ENCODE data around the gene CRMP1.
A peak's percentile ranks its signal among the peaks of the same experiment; 100 is the strongest.

Gene CRMP1

DNA sequence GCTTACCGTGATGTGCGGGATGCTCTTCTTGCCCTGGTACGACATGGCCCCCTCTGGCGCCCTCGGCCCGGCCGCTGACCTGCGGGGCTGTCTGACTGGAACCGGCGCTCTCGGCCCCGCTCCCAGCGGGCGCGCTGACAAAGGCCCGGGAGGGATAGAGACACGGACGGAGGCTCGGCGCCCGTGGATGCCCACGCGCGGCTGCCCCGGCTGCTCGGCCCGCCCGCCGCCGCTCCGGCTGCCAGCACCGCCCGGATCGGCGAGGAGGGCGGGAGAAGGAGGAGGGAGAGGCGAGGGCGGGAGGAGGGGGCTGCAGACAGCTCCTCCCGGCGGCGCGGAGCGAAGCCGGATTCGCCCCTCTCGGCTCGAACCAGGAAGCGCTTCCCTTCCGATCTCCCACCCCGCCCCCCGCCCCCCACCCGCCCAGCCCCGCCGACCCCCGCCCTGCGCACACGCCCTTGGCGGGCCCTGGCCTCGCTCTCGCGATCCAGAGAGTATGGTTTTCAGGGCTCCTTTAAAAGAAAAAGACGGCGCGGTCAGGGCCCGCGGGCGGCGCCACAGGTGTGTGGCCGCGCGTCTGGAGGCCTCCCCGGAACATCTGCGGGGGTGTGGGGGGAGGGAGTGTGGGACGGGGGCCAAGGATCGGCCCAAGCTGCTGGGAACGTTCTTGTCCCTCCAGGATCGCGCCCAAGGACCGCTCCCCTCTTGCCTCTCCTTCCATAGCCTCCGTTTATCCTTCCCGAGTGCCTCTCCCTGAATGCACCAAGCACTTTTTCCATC, 4.5 kb downstream of the CRMP1 start:
- no peak for DNase-seq (ENCODE audit: low read depth)

DNA sequence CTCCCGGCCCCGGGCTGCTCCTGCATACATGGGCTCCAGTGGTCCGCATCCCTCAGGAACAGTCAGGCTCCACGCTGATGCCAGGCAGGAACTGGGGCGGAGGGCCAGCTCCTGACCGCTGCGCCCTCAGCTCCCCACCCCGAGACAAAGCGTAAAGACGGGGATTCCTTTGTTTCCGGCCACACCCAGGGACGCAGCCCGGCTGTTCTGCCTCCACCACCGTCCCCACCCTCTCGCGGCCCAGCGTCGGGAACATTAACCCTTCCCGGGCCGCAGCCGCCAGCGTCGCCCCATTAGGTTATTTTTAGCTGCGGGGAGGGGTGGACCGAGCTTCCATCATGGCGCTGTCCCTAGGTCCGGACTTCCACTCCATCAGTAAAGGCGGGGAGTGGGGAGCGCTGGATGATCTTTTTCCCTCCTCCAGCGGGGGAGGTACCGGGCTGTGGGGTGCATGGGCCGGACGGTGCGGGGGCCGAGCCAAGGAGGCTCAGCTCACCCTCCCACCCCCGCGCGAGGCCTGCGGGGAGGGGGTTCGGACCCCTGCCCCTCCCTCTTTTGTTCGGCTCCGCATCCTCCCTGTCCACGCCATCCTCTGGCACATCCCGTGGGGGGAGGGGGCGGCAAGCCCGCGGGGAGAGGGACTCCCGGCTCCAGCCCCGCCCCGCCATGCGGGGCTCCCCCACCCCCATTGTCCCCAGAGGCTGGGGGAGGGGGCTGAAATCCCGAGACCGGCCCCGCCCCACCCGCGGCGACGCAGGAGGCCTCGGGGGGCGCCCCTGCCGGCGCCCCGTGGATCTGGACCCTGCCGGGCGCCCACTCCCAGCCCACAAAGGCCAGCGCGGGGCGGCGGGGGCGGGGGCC, 5.3 kb downstream of the CRMP1 start:
- DNase-seq (ENCODE audit: low read depth), result no peak

- no peak for DNase-seq (ENCODE audit: low read depth)
These were observed 5.9 kb downstream of the CRMP1 start for GRCh38 chr4:5887011-5887360.

DNA sequence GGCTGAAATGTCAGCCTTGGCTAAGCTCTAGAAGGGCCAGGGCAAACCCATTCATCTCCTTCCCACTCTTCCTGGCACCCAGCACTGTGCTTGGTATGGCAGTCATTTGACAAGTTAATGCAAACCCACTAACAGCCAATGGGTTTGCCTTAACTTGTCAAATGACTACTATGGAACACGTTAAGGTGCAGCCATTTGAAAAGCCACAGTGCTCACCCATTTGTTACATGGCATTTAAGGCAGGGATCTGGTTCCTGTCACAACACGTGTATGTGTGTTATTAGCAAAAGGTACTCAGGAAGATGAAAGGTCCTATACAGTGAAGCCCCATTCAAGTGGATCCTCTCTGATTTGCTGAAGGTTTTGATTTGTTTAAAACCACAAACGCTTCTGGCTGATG, 7.2 kb downstream of the CRMP1 start:
- no peak for DNase-seq (ENCODE audit: low read depth)

GRCh38 chr4:5884796-5885195, 8.1 kb downstream of the CRMP1 start:
- no peak for DNase-seq (ENCODE audit: low read depth)

DNA sequence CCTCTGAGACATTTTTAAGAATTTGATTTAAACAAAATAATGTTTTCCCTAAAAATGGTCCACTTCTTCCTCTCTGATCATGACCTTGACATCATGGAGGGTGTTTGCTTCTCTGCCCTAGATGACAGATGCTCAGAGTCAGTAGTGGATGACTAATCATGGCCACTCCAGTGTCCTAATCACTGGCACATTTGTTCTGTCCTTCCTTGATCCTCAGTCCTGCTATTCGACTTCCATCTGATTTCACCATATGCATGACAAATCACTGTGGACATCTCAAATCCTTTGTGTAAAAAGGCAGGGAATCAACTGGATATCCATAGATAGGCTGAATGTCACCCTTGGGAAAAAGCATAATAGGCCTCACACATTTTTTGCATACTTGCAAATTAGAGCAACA, 9.0 kb downstream of the CRMP1 start:
- no peak for DNase-seq (ENCODE audit: low read depth)

DNA sequence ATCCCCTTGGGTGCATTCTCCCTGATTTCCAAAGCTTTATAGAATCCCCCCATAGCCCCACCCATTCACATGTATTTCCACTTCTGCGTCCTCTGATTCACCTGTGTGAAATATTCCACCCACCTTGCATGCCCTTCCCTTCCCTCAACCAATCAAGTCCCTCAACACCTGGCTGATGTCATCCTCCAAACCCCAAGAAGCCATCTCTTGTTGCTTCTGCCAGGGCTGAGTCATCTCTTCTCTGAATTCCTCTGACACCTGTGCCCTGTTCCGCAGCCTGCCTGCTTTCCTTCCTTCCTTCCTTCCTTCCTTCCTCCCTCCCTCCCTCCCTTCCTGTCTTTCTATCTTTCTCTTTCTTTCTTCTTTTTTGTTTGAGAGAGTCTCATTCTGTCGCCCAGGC, 9.9 kb downstream of the CRMP1 start:
- no peak for DNase-seq (ENCODE audit: low read depth)

DNA sequence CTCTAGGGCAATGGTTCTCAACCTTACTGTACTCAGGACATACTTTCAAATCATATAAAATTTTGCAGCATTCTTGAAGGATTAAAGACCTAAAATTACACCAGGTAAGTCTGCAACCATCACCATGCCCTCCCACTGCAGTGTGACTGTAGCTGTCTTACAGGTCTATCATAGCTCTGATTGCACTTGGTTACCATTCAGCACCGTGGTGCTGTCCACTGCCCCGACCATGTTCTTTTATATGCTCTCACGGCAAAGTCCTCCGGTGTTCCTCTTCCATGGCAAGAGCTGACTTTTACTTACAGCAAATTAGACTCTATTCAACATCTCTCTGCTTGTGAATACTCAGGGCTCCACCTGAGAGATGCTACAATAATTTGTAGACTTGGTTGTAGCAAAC, 11.5 kb downstream of the CRMP1 start:
- DNase-seq (ENCODE audit: low read depth), result no peak

GRCh38 chr4:5878359-5878758, 14.5 kb downstream of the CRMP1 start:
- no peak for DNase-seq (ENCODE audit: low read depth)

DNA sequence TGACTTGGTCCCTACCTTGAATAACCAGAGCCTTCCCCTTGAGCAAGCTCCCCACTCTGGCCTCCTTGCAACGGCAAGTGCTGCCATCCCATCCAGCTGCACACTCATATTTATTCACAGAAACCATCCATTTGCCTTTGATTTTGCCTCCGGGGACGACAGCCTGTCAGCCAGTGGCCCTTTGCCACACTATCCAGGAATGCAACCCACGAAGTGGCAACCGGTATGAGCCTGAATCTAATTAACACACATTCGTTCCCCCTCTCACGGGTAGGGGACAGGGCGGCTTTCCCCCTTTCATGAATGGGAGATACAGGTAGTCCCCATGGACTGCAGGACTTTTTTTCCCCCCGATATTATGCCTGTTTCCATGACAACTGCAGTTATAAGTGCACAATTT, 15.5 kb downstream of the CRMP1 start:
- no peak for DNase-seq (ENCODE audit: low read depth)

GRCh38 chr4:5874811-5875449, 18.0 kb downstream of the CRMP1 start:
- DNase-seq (ENCODE audit: low read depth), result no peak

DNA sequence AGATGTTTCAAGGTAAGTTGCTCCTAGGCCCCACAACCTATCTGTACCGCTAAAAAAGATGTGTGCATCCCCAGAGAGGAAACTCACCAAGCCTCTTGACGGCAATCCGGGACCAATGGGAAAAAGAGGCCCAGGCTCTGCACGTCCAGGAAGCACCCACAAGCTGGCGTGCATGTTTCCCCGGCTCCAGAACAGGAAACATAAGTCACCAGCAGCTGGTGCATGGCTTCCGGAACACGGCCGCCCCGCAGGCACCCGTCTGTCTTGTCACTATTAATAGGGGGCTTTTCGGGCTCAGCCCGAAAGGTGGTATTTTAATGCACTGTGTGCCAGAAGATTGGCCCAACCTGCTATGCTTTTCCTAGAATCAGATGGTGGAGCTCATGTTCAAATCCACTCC, 22.2 kb downstream of the CRMP1 start:
- DNase-seq (ENCODE audit: low read depth), result no peak

DNA sequence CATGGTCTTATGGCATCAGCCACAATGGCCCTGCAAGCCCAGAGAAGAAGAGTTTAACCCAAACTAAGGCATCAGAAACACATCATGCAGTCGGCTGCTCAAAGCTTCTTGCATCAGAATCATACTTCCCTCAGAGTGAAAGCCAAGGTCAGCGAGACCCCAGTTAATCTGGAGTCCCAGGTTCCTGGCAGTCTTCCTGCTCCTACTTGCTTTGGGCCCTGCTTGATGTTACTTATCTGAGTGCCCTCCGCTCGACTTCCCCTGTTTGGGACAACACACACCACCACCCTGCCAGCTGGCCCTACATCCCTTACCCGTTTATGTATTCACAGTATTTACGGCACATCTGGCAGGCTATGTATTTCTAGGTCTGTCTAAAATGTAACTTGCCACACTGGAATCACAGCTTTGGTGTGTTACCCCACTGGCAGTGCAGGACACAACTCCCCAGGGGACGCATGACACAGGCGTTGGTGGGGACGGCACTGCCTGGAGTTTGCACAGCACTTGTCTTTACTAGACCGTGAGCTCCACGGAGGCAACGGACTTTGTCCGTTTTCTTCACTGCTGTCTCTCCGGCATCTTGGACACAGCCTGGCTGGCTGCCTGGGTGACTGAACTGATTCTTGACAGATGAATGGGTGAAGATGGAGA, 22.8 kb downstream of the CRMP1 start:
- no peak for DNase-seq (ENCODE audit: low read depth)

DNA sequence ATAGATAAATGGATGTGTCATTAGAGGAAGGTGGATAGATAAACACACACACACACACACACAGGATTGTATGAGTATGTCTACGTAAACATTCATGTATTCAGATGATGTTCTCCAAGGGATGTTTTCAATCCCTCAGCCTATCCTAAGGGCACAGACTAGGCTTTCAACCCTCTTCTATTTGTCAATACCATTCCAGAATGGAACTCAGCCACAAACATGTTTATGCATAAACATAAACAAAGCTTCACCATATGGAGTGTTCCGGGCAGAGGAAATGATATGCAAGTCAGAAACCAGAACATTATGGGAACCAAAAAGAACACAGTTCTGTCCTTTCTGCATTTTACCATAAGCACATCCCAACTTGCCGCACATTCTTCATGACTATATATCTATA, 25.0 kb downstream of the CRMP1 start:
- no peak for DNase-seq (ENCODE audit: low read depth)

DNA sequence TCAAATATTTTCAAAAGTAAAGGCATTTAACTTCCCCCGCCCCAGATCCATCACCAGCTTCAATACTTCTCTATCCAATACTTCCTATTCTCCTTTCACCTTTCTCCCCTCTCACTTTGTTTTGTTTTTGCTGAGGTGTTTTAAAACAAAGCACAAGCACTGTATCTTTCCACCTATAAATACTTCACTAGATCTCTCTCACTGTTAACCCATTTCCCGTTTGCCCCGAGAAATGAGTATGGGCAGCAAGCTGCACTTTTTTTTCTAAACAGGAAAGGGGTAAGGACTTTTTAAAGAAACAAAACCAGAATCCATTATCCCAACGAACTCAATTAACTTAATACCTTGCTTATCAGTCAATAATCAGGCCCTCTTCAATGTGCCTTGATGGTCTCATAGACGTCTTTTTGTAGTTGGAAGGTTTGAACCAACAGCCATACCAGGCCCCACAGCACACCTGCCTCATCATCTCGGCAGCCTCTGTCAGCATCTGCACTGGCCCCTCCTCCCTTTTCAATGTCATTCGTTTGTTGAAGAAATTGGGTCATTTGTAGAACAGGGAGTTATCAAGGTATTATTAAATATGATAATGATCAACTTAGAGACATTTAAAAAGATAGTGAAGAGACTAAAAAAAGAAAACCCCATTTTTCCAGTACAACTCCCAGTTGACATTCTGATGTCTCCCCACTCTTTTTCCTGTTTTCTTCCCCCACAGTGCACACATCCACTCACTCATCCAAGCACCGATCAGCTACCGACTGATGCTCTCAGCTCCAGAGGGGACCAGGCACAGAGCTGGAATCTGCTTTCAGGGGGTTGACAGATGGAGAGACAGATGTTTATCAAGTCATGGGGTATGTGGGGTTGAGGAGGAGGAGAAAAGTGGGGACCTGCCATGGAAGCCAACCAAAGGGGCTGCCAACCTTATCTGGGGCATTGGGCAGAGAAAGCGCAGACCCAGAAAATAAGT, 25.8 kb downstream of the CRMP1 start:
- DNase-seq (ENCODE audit: low read depth), result no peak

- DNase-seq (ENCODE audit: low read depth), result no peak
These were observed 26.8 kb downstream of the CRMP1 start for GRCh38 chr4:5865896-5866599.

DNA sequence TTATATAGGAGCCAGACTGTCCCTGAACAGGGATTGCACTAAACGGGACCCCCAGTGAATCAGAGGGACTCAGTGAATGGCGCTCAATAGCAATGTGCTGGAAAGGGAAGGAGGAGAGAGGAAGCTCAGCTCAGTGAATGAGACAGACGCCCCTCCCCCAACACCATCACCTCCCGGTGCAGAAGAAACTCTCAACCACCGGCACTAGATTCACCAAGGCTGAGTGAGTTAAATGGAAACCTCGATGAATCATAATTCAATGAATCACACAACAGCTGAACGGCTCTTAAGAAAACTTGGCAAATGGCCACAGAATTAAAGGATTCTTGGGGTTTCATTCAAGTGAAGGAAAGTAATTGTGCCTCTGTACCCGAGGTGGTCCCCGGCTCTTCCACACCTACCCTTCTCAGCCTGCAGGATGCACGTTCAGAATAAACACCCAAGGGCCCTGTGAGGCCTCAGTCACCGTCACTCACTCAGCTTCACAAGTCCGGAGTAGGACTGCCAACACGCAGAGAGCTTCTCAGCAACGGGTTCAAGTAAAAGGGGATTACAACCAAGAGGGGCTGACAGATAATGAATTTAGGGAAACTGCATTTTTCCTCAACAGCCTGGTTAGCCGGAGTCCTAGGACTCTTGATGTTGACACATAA, 29.3 kb downstream of the CRMP1 start:
- DNase-seq (ENCODE audit: low read depth), result peak; percentile 32

GRCh38 chr4:5858020-5858769, 34.7 kb downstream of the CRMP1 start:
- no peak for DNase-seq (ENCODE audit: low read depth)

DNA sequence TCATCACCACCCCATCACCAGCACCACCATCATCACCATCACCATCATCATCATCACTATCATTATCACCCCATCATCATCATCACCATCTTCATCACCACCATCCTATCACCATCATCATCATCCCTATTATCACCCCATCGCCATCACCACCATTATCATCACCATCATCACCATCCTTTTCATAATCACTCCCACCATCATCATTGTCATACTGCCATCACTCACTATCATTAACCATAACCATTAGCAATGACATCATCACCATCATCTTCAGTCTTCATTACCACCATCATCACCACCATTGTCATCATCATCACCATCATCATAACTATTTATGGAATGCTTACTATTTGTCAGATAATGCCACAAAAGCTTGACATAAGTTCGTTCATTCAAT, 35.7 kb downstream of the CRMP1 start:
- no peak for DNase-seq (ENCODE audit: low read depth)

Data from stimulated activated CD8-positive, alpha-beta memory T cell treated with anti-CD3 and anti-CD28 coated beads, Interleukin-7, amount 100 ng/mL, for 24 hours (primary cell).